H4 (cell line): ENCODE data around the gene C5orf15. TPM values are rescaled to one million over a fixed set of nuclear protein-coding genes. Genes with fewer than 3 reads are reported as not detected.

Experiments
- DNase-seq: peaks from one replicate; pipeline ENCODE4 v3.0.0-alpha.2; 2015; ENCODE audit warnings: low spot score
- total RNA-seq: library from RNA; depleted of rRNA; stranded (reverse); fragments of >200 nt; shearing (Covaris generic); gene quantifications from 2 replicates; pipeline ENCODE4 v1.2.3, GENCODE V29; 2014; rRNA removed

Gene C5orf15
- total RNA-seq = 141 and 166 TPM in 2 replicates

DNA sequence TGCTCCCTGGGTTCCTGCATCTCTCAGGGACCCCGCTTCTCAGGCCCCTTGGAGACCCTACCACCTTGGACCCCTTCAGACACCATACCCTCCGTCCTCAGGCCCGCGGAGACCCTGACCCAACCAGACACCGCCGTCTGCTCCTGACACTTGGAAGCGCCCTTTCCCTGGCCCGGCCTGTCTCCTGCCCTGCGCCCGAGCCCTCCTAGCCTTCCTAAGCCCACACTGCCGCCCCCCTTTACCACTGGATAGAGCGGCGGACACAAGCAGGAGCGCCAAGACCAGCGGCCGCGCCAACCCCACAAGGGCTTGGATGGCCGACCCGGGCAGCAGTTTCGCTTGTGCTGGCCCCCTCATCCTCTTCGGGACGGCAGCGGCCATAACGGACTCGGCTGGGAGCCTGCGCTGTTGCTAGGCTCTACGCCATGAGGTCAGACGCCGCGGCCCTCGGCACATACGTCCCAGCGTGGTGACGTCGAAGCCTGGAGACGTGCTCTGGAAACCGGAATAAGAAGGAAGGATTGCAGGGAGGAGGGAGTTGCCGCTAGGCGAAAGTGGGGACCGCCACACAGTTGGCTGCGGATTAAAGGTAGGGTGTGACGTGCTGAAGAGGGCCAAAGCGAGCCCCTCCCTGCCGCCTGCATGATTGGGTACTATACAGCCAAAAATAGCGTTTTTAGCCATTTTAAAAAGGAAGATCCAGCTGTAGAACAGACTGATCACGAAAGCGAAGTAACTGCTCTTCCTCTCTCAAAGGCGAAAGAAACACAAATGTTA is at the start of gene C5orf15:
C5orf15 (minus strand) TSS at position 422 of the 777 bp plus-strand sequence; CDS start at position 381, 41 bp downstream.
- peak; percentile 99 for DNase-seq

DNA sequence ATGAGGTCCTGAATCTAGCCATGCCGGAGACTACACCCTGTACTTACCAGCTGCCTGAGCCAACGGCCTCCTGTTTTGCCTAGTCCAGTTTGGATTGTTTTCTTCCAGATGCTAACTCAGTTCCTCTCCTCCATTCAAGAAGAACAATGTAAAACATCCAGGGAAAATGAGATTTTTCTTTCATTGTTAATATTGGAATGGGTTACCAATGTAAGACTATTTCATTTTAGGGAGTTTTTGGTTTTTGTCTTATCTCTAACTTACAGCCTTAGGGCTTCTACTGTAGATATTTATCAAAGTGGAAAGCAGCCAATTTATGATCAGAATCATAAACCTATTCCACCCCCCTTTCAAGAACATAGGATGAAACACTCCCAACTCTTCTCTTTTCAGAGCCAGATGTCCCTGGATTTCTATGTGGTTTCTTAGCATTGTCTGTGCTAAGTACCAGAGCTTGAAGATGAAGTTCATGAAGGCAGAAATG is 39.9 kb upstream of the C5orf15 start:
- no peak for DNase-seq

DNA sequence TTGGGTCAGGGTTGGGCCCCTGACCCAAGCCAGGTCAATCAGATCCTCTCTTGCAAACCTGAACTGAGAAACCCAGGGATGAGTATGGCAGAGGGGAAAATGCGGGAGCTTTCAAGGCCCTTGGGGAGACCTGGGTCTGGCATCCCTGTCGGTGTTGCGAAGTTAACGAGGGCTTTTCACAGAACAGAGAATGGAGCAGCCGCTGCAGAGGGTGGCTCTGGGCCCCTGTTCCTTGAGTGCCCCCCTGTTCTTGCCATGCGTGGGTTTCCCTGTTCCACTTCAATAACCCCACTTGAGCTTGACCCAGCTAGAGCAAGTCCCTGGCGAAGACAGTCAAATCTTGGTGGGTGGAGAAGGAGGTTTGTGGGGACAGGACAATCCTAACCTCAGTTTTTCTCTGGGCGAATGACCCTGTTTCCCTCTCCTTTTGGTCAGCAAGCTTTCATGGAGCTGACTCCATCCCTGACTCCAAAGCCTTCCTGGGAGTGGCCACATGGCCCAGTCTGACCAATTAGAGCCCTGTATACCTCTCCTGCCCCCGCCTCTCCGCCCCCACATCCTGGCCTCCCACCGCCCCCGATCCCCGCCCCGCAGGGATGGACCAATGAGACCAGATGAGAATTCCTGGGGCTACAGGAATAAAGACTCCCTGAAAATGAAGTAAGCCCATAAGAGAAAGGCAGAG is 39.3 kb upstream of the C5orf15 start:
- DNase-seq = no peak

GRCh38 chr5:134006115-134006514 is 37.7 kb upstream of the C5orf15 start:
- DNase-seq = no peak

- no peak for DNase-seq
Observed at GRCh38 chr5:134005417-134006061, 37.1 kb upstream of the C5orf15 start.

DNA sequence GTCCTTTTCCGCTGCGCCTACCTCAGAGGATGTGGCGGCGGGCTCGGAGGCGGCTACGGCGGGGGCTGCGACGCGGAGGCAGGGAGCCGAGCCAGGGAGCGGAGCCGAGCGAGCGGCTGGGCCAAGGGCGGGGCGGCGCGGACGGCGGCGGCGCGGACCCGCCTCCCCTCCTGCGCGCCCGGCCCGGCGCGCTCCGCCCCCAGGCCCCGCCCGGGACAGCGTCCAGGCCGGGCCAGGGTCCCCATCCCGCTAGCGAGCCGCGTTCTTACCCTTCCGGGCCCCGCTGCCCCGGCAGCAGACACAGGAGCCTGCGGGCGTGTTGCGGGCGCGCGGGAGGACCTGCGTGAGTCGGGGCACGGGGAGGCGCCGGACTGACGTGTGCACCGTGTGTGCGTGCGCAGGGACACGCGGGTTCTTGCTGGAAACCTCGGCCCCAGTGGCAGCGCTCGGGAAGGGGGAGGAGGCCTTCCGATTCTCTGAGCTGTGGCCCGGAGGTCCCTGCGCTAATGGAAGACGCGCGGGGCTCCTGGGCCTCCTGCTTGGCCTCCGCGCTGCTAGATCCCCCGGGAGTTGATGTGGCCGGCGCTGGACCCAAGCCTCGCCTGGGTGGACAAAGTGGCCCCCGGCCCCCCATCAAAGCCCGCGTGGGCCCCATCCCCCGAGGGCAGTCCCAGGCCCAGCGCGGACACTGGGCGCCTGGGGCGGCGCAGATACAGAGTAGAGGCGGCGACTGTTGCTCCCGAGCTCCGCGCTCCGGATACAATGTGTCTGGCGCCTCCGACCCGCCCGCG is 36.4 kb upstream of the C5orf15 start, which contains the start of gene VDAC1:
VDAC1 (minus strand) TSS at position 350 of the 791 bp plus-strand sequence. CDS start 11,963 bp downstream, outside the sequence.
- DNase-seq = peak; percentile 70

DNA sequence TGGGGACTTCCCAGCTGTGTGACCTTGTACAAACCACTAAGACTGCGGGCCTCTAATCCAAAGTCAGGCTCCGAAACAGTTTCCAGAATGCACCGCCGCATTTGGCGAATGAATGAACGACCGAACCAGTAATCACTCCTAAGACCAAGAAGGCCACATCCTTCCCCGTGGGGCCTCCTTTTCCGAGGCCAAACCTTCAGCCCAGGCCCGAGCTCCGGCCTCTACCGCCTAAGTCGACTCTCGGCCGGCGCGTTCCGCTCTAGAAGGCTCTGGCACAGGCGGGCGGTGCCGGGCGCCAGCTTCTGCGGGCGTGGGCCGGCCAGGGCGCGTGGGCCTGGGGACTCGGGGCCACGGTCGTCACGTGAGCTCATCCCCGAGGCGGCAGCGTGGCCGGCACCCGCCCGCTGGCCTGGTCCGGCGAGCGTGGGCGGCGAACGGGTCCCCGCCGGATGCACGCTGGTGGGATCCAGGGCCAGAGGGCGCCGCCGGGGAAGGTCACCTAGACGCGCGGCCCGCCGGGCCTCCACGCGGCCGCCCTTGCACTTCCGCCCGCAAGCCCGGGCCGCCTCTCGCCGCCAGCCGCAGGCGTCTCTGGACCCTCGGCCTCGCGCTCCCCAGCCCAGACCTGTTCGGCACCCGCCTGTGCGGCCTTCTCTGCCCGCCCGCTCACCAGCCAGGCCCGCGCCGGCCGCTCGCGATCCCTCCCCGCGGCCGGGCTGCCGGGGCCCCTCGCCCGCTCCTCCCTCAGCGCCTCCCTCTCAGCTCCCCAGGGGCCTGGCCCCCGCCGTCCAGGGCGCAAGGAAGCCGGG is 35.6 kb upstream of the C5orf15 start:
- no peak for DNase-seq

DNA sequence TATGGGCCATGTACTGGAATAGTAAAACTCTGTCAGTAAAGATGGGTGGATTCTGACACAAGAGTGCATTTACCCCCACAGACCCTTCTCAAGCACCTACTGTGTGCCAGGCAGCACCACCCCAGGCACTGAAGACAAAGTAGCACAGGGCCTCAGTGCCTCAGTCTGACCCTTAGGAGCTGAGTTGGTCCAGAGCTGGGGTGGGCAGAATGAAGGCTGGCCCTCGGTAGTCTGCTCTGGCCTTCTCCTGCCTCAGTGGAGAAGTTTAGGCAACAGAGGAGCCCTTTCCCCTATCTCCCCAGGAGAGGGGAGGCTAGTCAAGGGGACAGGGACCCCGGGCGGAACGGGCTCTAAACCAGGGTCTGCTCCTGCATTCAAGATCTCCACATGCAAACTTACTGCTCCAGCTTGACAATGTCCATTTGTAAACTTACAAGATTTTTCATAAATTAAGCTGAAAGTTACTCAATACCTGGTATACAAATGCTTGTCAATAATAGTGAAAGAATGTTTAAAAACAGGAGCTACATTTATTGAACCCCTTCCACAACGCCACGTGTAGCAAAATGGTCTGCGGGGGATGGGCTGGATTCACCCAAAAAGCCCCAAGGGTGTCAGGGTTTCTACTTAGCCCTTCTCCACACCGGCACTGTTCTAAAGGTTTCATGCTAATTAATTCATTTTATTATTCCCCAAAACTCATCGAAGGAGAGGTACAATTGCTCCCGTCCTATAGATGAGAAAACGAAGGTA is 34.8 kb upstream of the C5orf15 start:
- DNase-seq = no peak

DNA sequence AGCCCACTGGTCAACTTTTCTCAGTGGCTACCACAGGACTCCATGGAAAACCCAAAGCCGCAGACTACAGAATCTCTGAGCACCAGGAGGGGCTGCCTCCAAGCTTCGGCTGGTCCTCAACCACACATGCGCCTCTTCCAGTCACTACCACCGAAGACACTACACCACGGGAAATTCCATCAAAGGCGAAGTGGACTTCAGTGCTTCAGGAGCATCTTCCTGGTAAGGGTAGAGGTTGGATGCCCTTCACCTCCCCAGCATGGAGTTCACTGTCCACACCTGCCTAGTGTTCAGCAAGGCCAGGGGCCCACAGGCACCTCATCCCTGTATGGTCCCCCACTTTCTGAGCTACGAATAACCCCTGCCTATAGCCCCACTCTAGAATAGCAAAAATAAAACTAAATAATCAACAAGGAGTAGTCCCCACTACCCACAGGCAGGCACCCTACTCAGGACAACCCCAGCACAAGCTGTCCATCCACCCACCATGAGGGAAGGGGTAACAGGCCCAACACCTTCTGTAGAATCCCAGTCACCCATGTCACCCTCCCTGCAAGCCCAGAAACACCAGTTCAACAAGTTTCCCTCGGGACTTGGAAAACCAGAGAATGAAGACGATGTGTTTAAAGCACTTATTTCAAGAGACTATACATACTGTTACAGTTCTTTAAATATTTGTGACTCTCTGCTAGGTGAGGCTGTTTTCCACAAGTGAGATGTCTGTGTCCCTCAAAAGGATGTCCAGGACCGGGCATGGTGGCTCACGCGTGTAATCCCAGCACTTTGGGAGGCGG is 33.7 kb upstream of the C5orf15 start:
- no peak for DNase-seq

DNA sequence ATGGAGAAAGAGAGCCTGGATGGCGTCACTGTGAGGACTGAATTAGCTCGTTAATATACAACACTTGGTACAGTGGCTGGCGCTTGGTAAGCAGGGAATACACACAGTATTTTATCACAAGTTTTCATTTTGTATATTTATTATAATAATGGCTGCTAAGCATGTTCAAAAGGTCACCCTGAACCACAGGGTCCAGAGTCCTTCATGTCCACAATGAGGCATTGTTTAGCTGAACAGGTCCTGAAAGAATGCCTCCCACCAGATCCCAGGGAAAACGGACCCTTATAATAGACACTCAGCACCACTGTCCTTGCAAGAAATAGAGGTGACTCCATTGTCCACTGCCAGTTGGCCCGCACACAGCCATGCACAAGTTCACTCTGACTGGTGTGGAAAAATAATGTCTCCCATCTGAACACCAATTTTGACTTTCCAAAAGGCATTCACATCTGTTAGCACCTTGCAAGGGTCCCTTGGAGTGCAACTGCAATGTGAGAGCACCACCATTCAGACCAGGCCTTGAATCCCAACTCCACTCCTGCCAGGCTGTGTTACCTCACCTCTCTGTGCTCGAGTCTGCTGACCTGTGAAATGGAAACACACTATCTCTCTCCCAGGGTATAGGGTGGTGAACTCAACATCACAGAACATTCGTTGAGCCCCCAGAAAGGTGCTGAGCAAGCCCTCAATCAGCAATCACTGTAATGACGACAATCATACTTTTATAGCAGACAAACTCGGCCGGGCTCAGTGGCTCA is 32.5 kb upstream of the C5orf15 start:
- no peak for DNase-seq

- no peak for DNase-seq
Observed at GRCh38 chr5:134000091-134000511, 31.7 kb upstream of the C5orf15 start.

DNA sequence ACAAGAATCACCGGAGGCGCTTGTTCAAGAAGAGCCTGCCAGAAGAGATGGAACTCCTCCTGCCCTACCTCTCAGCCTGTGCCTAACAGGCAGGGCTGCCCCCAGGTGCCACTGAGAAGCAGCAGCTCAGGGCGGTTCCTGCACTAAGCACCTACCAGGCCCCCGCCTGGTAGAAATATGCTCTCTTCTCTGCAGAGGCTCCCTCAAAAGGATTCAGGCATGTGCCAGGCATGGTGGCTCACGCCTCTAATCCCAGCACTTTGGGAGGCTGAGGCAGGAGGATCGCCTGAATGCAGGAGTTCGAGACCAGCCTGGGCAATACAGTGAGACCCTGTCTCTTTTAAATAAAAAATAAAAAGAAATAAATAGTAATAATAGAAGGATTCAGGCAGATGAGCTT is 30.4 kb upstream of the C5orf15 start:
- no peak for DNase-seq

GRCh38 chr5:133998042-133998441 is 29.6 kb upstream of the C5orf15 start:
- no peak for DNase-seq

DNA sequence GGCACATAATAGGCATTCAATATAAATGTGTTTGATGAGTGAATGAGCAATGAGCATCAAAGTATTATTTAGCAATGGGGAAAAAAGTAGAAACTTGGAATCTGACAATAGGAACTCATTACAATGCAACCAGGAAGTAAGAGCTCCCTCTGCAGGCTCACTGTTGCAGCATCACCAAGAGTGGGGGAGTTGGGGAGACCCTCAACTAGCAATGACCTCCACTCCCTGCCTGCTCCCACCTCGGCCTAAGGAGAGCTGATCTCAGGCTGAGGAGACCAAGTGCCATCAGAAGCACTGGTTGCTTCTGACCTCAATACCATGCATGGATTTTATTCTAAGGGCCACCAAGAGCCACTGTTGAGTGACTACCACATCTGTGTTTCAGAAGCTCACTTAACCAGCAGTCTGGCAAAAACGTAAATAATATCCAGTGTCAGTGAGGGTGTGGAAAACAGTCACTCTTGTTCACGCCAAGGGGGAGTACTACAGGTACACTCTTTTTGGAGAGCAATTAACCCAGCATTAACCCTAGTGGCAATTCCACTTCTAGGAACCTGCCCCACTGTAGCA is 28.3 kb upstream of the C5orf15 start:
- no peak for DNase-seq

- DNase-seq = no peak
Observed at GRCh38 chr5:133995883-133996563, 27.6 kb upstream of the C5orf15 start.

- DNase-seq = no peak
Observed at GRCh38 chr5:133995341-133995740, 26.9 kb upstream of the C5orf15 start.

GRCh38 chr5:133994990-133995333 is 26.5 kb upstream of the C5orf15 start:
- DNase-seq = no peak
